ENCODE results near the gene CCDC15.

The CCDC15 gene

DNA sequence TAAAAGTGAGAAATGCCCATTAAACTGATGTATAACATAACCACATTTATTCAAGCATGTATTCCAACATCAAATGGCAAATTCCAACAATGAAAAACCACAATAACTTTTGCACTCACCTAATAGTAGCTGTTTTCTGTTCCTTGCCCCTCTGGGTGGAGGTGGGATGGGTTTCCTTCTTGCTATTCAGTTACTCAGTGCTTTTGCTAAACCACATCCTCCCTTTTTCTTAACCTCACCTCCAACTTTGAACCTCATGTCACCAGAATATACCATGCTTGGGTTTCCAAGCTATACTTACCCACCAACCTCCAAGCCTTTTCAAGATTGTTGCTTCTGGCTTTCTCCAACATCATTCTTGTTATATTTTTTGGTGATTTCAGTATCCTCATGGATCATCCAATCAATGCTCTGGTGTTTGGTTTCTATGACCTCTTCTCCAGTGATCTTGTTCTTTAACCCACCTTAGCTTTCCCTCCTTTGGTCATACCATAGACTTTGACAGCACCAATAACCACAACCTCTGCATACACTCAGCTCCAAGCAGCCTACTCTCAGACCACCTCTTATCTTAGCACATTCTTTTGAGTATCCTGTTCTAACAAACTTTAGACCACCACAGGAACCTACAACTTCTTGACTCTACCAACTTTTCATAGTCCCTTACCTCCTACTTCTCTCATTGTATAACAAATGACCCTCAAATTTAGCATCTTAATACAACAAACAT, 3.2 kb upstream of the CCDC15 start:
- Histone ChIP-seq H3K9ac (ENCODE audit: low read depth, low read length, poor library complexity, severe bottlenecking) (peak overlapping the region; percentile 40), H3K4me2 (ENCODE audit: low read depth, low read length, poor library complexity, severe bottlenecking) (peak overlapping the region; percentile 94), H3K9me3 (ENCODE audit: insufficient read depth, low read depth, low read length) (no peaks in the 10 kb centered on the region), H3K9me2 (replicated peaks; ENCODE audit: low read depth, low read length) (no peaks in the 10 kb centered on the region), H3K4me1 (ENCODE audit: insufficient read depth, low read length, poor library complexity, severe bottlenecking) (peaks cover 53% of the 10 kb centered on the region), H3K4me3 (ENCODE audit: low read length, poor library complexity, severe bottlenecking) (peak overlapping the region; percentile 47), H2AFZ (ENCODE audit: low read length) (peak overlapping the region; percentile 3; the same call in 1 of the 2 replicates), H3K27me3 (ENCODE audit: insufficient read depth, low read length, poor library complexity, severe bottlenecking) (no peaks in the 10 kb centered on the region), H3K79me2 (ENCODE audit: insufficient read depth, low read length) (peaks cover 27% of the 10 kb centered on the region), H3K36me3 (ENCODE audit: insufficient read depth, low read length) (no peaks in the 10 kb centered on the region), H3F3A (ENCODE audit: low read depth) (peaks cover 14% of the 10 kb centered on the region), H4K20me1 (ENCODE audit: insufficient read depth, low read length, poor library complexity, severe bottlenecking) (peaks cover 7% of the 10 kb centered on the region)
- TF ChIP-seq, protein P1, sequence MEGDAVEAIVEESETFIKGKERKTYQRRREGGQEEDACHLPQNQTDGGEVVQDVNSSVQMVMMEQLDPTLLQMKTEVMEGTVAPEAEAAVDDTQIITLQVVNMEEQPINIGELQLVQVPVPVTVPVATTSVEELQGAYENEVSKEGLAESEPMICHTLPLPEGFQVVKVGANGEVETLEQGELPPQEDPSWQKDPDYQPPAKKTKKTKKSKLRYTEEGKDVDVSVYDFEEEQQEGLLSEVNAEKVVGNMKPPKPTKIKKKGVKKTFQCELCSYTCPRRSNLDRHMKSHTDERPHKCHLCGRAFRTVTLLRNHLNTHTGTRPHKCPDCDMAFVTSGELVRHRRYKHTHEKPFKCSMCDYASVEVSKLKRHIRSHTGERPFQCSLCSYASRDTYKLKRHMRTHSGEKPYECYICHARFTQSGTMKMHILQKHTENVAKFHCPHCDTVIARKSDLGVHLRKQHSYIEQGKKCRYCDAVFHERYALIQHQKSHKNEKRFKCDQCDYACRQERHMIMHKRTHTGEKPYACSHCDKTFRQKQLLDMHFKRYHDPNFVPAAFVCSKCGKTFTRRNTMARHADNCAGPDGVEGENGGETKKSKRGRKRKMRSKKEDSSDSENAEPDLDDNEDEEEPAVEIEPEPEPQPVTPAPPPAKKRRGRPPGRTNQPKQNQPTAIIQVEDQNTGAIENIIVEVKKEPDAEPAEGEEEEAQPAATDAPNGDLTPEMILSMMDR (conservative IDR thresholded peaks at IDR 0.05; ENCODE audit: low read length) = no peak
- TF ChIP-seq EZH2phosphoT487 (IDR thresholded peaks at IDR 0.05; ENCODE audit: borderline replicate concordance) = no peak

- Histone ChIP-seq H3K27me3 (ENCODE audit: insufficient read depth, low read length, poor library complexity, severe bottlenecking) (no peaks in the 10 kb centered on the region), H2AFZ (ENCODE audit: low read length) (0 out of 2 replicates have a peak overlapping the region, but pooled peaks have one; percentile 3), H3F3A (ENCODE audit: low read depth) (peaks cover 14% of the 10 kb centered on the region), H3K9me2 (replicated peaks; ENCODE audit: low read depth, low read length) (no peaks in the 10 kb centered on the region), H3K79me2 (ENCODE audit: insufficient read depth, low read length) (peaks cover 30% of the 10 kb centered on the region), H4K20me1 (ENCODE audit: insufficient read depth, low read length, poor library complexity, severe bottlenecking) (peaks cover 7% of the 10 kb centered on the region), H3K36me3 (ENCODE audit: insufficient read depth, low read length) (no peaks in the 10 kb centered on the region), H3K4me3 (ENCODE audit: low read length, poor library complexity, severe bottlenecking) (peak overlapping the region; percentile 47), H3K4me1 (ENCODE audit: insufficient read depth, low read length, poor library complexity, severe bottlenecking) (peaks cover 57% of the 10 kb centered on the region), H3K9me3 (ENCODE audit: insufficient read depth, low read depth, low read length) (no peaks in the 10 kb centered on the region), H3K4me2 (ENCODE audit: low read depth, low read length, poor library complexity, severe bottlenecking) (peak overlapping the region; percentile 94), H3K9ac (ENCODE audit: low read depth, low read length, poor library complexity, severe bottlenecking) (peak overlapping the region; percentile 40)
- TF ChIP-seq, protein P1 (conservative IDR thresholded peaks at IDR 0.05; ENCODE audit: low read length) = no peak
- TF ChIP-seq EZH2phosphoT487 (IDR thresholded peaks at IDR 0.05; ENCODE audit: borderline replicate concordance) = no peak
Observed at GRCh38 chr11:124951341-124951740, 2.7 kb upstream of the CCDC15 start.

GRCh38 chr11:124954590-124954955, 571 bp downstream of the CCDC15 start:
- Histone ChIP-seq H3K4me1 (ENCODE audit: insufficient read depth, low read length, poor library complexity, severe bottlenecking) (peaks cover 82% of the 10 kb centered on the region), H3K9me3 (ENCODE audit: insufficient read depth, low read depth, low read length) (no peaks in the 10 kb centered on the region), H3K4me2 (ENCODE audit: low read depth, low read length, poor library complexity, severe bottlenecking) (peak overlapping the region; percentile 85), H3K36me3 (ENCODE audit: insufficient read depth, low read length) (no peaks in the 10 kb centered on the region), H3K4me3 (ENCODE audit: low read length, poor library complexity, severe bottlenecking) (peak overlapping the region; percentile 98), H3K27me3 (ENCODE audit: insufficient read depth, low read length, poor library complexity, severe bottlenecking) (no peaks in the 10 kb centered on the region), H2AFZ (ENCODE audit: low read length) (peak overlapping the region; percentile 86), H3F3A (ENCODE audit: low read depth) (peaks cover 14% of the 10 kb centered on the region), H3K79me2 (ENCODE audit: insufficient read depth, low read length) (peaks cover 46% of the 10 kb centered on the region), H3K9ac (ENCODE audit: low read depth, low read length, poor library complexity, severe bottlenecking) (peak overlapping the region; percentile 98), H3K9me2 (replicated peaks; ENCODE audit: low read depth, low read length) (no peaks in the 10 kb centered on the region), H4K20me1 (ENCODE audit: insufficient read depth, low read length, poor library complexity, severe bottlenecking) (peaks cover 7% of the 10 kb centered on the region)
- TF ChIP-seq, protein P1 (conservative IDR thresholded peaks at IDR 0.05; ENCODE audit: low read length) = no peak
- no peak for TF ChIP-seq EZH2phosphoT487 (IDR thresholded peaks at IDR 0.05; ENCODE audit: borderline replicate concordance)

Measured in Loucy (cell line).